OCI-LY3 (cell line): ENCODE data around the gene CD83.

Source experiments
- EZH2phosphoT487 ChIP-seq: fragments of 200-600 bp; shearing (Covaris generic); IDR thresholded peaks from 2 replicates; pipeline ENCODE4 v1.6.1; 2018; ENCODE audit warnings: antibody characterized with exemption, mixed run types, low read depth
- TF ChIP-seq, protein P1 (sequence below): fragments of 200-600, 300-600 bp; sonication (generic); IDR thresholded peaks from 2 replicates; pipeline ENCODE4 v1.5.1; 2014; ENCODE audit warnings: antibody characterized with exemption, low read length, low read depth

DNA sequence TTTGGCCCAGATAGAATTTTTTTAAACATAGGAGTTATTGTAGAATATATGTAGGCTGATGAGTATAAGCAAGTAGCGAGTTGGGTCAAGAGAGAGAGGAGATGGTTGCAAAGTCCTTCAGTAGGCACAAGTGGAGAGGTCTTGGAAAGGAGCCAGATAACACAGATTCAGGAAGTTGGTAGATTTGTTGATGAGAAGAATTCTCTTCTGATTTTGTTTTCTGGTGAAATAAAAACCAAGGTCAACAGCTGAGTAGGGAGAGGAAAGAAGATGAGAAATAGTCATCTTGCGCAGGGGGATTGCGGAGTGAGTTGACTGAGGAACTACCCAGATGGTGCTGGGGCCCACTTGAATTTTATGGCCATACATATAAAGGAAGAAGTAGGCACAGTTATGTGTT, 17.4 kb upstream of the CD83 start:
- TF ChIP-seq, protein P1, sequence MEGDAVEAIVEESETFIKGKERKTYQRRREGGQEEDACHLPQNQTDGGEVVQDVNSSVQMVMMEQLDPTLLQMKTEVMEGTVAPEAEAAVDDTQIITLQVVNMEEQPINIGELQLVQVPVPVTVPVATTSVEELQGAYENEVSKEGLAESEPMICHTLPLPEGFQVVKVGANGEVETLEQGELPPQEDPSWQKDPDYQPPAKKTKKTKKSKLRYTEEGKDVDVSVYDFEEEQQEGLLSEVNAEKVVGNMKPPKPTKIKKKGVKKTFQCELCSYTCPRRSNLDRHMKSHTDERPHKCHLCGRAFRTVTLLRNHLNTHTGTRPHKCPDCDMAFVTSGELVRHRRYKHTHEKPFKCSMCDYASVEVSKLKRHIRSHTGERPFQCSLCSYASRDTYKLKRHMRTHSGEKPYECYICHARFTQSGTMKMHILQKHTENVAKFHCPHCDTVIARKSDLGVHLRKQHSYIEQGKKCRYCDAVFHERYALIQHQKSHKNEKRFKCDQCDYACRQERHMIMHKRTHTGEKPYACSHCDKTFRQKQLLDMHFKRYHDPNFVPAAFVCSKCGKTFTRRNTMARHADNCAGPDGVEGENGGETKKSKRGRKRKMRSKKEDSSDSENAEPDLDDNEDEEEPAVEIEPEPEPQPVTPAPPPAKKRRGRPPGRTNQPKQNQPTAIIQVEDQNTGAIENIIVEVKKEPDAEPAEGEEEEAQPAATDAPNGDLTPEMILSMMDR = no peak
- TF ChIP-seq EZH2phosphoT487 = no peak
